ENCODE results near the gene FADS2. TPM values are rescaled to one million over a fixed set of nuclear protein-coding genes. Genes with fewer than 3 reads are reported as not detected.
A peak's percentile ranks its signal among the peaks of the same experiment; 100 is the strongest.

FADS2 gene
- total and polyA plus RNA-seq, 10 of the 15 experiments (the other 5 are each of a cell fraction or from before 2014, with no cell fraction given): 3.3 to 313 (median 149) TPM

GRCh38 chr11:61834278-61835048 lies 6.4 kb downstream of the FADS2 start (continued):
- 0 out of 2 replicates have a peak, but pooled peaks have one; percentile 41 for TF ChIP-seq POLR2AphosphoS2 (IDR thresholded peaks at IDR 0.05; ENCODE audit: low read depth, low read length)
- peak; percentile 86 to 96 for TF ChIP-seq SRF (IDR thresholded peaks at IDR 0.05; ENCODE audit: low read depth in 2 of 2, low read length in 2 of 2)
- TF ChIP-seq ZNF687 (IDR thresholded peaks at IDR 0.05): peak; percentile 88
- no peak for TF ChIP-seq MYB (IDR thresholded peaks at IDR 0.05; ENCODE audit: borderline replicate concordance, low read depth, low read length)
- no peak for TF ChIP-seq ZSCAN29 (IDR thresholded peaks at IDR 0.05)
- no peak for TF ChIP-seq BACH1 (IDR thresholded peaks at IDR 0.05; ENCODE audit: borderline replicate concordance)
- peak; percentile 64; the same call in 1 of the 3 replicates for TF ChIP-seq POU2F2 (IDR thresholded peaks at IDR 0.05; ENCODE audit: borderline replicate concordance, low read depth, low read length)
- peak; percentile 71 for TF ChIP-seq SMAD5 (IDR thresholded peaks at IDR 0.05; ENCODE audit: low read depth)
- peak; percentile 47 for TF ChIP-seq SP1 (IDR thresholded peaks at IDR 0.05; ENCODE audit: low read depth, low read length)
- TF ChIP-seq NFXL1 (IDR thresholded peaks at IDR 0.05; ENCODE audit: borderline replicate concordance): peak; percentile 84
- TF ChIP-seq E4F1 (IDR thresholded peaks at IDR 0.05; ENCODE audit: borderline replicate concordance, partially characterized antibody): peak; percentile 24
- peak; percentile 84; the same call in 1 of the 2 replicates for TF ChIP-seq MLLT1 (IDR thresholded peaks at IDR 0.05)
- peak; percentile 61; the same call in 1 of the 2 replicates for TF ChIP-seq TCF12 (IDR thresholded peaks at IDR 0.05; ENCODE audit: low read depth, low read length)
- TF ChIP-seq MTA3 (IDR thresholded peaks at IDR 0.05; ENCODE audit: borderline replicate concordance, low read length): peak; percentile 60; the same call in 1 of the 2 replicates
- TF ChIP-seq ZBTB33 (IDR thresholded peaks at IDR 0.05): 0 out of 2 replicates have a peak, but pooled peaks have one; percentile 5
- no peak for TF ChIP-seq HDAC2 (IDR thresholded peaks at IDR 0.05)
- TF ChIP-seq E2F4 (IDR thresholded peaks at IDR 0.05; ENCODE audit: low read depth, low read length): 0 out of 2 replicates have a peak, but pooled peaks have one; percentile 12

Measured in GM12878 (cell line).